Activated T-helper 1 cell treated with anti-CD3 and anti-CD28 coated beads, Interleukin-12 subunit alpha, Interleukin-12 subunit beta, Interleukin-2, Interleukin-4 antibody, amounts not matched to agents 30 ng/mL and 10 ng/mL and 1 ng/mL, durations not matched to agents 14 hours and 24 hours and 36 hours (primary cell): Measurements from ENCODE around the gene LRP8. TPM values are rescaled to one million over a fixed set of nuclear protein-coding genes. Genes with fewer than 3 reads are reported as not detected.
A peak's percentile ranks its signal among the peaks of the same experiment; 100 is the strongest.

Experiments
- DNase-seq: peaks from one replicate; pipeline ENCODE4 v3.0.0; 2021; ENCODE audit warnings: low spot score
- H3K27ac Mint-ChIP-seq: one replicate; pipeline ENCODE4 v1.8.0; 2021; ENCODE audit warnings: mild to moderate bottlenecking, mixed read lengths
- H3K27me3 Mint-ChIP-seq: one replicate; pipeline ENCODE4 v1.8.0; 2022; ENCODE audit warnings: mild to moderate bottlenecking, moderate library complexity, mixed read lengths; ENCODE audit not compliant: insufficient read depth
- H3K36me3 Mint-ChIP-seq: one replicate; pipeline ENCODE4 v1.8.0; 2021; ENCODE audit warnings: low read depth, mixed read lengths
- H3K4me1 Mint-ChIP-seq: one replicate; pipeline ENCODE4 v1.8.0; 2021; ENCODE audit warnings: low read depth, mixed read lengths
- H3K4me3 Mint-ChIP-seq: one replicate; pipeline ENCODE4 v1.8.0; 2021; ENCODE audit warnings: mild to moderate bottlenecking, moderate library complexity, mixed read lengths
- H3K9me3 Mint-ChIP-seq: one replicate; pipeline ENCODE4 v1.8.0; 2021; ENCODE audit warnings: mixed read lengths
- intact Hi-C: fragments of 100-400 bp; cut with micrococcal nuclease; formaldehyde crosslinking; loops from one replicate; pipeline ENCODE4 v1.15.1; 2024
- total RNA-seq: library from RNA; stranded (reverse); gene quantifications from 2 replicates; pipeline ENCODE4 v1.2.3, GENCODE V29; 2022

LRP8 gene
- total RNA-seq, 1 donor from 2014 or later: 87.4 TPM

- Mint-ChIP-seq H3K27ac (peak within 1 kb of the TSS; percentile 98), H3K9me3 (no peaks in the 10 kb centered on the region), H3K4me3 (peak within 1 kb of the TSS; percentile 97), H3K36me3 (peaks cover 27% of the 10 kb centered on the region), H3K4me1 (peaks cover 28% of the 10 kb centered on the region), H3K27me3 (no peaks in the 10 kb centered on the region)
- peak; percentile 93 for DNase-seq
- intact Hi-C loops: loop anchor here (1.0 to 5.0 kb wide), 9 partner anchors 18 to 1526 kb away; partner anchors contain the start of genes BTF3L4, CC2D1B, CPT2 and CZIB
Measured at GRCh38 chr1:53238197-53239155, 89.4 kb downstream of the LRP8 start, which contains the start of gene MAGOH. Gene MAGOH, minus strand, starts transcription at chr1:53238518. Its CDS starts 70 bp downstream, at chr1:53238448.

DNA sequence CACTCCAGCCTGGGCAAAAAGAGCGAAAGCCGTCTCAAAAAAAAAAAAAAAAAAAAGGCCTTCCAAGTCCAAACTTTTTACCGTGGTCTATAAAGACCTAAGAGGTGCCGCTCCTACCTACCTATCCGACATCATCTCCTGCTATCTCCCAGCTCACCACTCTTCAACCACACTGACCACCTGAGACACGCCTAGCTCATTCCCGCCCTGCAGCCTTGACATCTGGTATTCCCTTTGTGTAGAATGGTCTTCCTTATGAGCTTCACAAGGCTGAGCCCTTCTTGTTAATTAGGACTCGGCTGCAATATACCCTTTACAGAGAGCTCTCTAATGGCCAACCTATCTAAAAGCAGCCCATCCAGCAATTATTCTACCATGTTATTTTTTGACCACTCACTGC lies 90.2 kb downstream of the LRP8 start:
- peaks cover 31% of the 10 kb centered on the region for H3K36me3 Mint-ChIP-seq
- H3K27ac Mint-ChIP-seq: peak overlapping the region; percentile 98
- intact Hi-C loops: loop anchor here (1.0 to 5.0 kb wide), 9 partner anchors 17 to 1527 kb away; partner anchors contain the start of genes BTF3L4, CC2D1B, CPT2 and CZIB
- peak overlapping the region; percentile 97 for H3K4me3 Mint-ChIP-seq
- no peaks in the 10 kb centered on the region for H3K27me3 Mint-ChIP-seq
- no peaks in the 10 kb centered on the region for H3K9me3 Mint-ChIP-seq
- no peak for DNase-seq
- H3K4me1 Mint-ChIP-seq: peaks cover 28% of the 10 kb centered on the region

DNA sequence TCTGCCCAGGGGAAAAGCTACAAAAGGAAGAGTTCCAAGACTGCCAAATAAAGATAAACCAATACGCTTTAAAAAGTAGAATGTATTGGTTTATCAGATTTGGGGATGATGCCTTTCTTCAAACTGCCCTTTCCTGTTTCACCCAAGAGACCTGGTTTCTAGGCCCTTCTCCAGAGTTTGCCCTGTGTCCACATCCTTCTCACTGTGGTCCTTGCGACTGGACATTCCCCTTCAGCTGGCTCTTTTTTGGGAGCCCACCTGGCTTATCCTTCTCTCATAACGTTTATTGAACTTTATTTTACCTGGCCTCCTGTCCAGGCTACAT lies 106.9 kb downstream of the LRP8 start:
- Mint-ChIP-seq H3K9me3 (no peaks in the 10 kb centered on the region), H3K4me1 (peaks cover 30% of the 10 kb centered on the region), H3K36me3 (peaks cover 5% of the 10 kb centered on the region), H3K4me3 (peak overlapping the region; percentile 90), H3K27me3 (peaks cover 2% of the 10 kb centered on the region), H3K27ac (peak overlapping the region; percentile 97)
- DNase-seq: no peak
- intact Hi-C loops: loop anchor here (1.0 to 5.0 kb wide), 8 partner anchors 17 to 1496 kb away; partner anchors contain the start of genes CPT2, MAGOH, NDC1 and ORC1

DNA sequence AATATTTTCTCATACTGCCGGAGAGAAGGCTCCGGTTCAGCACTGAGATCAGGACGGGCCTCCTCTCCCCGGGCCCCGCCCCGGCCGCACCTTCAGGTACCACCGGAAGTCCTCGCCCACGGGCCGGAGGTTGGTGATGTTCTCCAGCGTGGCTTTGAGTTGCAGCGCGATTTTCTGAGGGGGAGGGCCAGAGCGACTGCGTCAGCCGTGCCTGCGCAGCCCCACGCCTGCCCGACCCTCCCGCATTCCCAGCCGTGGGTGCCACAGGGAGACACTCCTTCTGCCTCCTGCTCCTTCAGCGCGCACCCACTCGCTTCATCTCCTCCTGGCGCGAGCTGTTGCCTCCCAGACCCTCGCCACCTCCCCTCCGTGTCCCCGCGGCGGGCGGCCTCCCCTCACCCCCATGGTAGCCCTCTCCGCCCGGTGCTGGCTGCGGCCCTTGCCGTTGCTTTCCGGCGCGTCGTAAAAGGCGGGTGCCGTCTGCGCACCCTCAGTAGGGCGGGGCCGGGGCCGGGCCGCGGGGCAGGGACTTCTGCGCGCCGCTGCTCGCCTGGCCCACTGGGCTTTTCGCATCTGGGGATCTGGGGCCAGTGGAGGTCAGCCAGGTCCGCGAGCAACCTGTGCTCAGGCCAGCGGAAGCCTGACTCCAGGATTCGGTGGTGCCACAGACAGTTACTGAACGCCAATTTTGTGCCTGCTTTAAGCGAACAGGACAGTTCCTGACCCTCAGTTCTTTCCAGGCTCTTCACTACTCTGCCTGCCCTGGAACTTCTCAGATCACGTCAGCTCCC lies 107.5 kb downstream of the LRP8 start, which contains the start of gene CZIB:
Gene CZIB (minus strand): TSS at position 464 of the 791 bp plus-strand sequence. CDS start 59 bp downstream, at position 405.
- intact Hi-C loops: loop anchor here (1.0 to 5.0 kb wide), 8 partner anchors 18 to 1497 kb away; partner anchors contain the start of genes CPT2, MAGOH, NDC1 and ORC1
- Mint-ChIP-seq H3K27ac (peak within 1 kb of the TSS; percentile 97), H3K9me3 (no peaks in the 10 kb centered on the region), H3K4me1 (peaks cover 30% of the 10 kb centered on the region), H3K27me3 (peaks cover 2% of the 10 kb centered on the region), H3K4me3 (peak within 1 kb of the TSS; percentile 90), H3K36me3 (peaks cover 5% of the 10 kb centered on the region)
- peak; percentile 92 for DNase-seq

DNA sequence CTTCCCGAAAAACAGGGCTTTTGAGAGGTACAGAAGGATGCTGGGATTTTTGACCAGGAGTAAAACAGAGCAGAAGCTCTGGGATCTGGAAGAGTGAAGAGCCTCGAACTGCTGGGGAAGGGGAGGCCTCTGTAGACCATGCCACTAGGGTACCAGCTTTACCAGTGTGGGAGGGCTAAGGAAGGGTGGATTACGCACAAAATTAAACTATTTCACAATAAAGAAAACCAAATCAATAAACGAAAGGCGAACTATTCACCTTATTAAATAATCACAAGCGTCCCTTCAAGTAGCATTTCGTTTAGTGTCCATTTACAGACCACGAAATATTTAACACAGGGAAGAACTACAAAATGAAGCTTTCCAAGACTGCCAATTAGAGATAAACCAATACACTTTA lies 108.2 kb downstream of the LRP8 start:
- Mint-ChIP-seq H3K27me3 (peaks cover 2% of the 10 kb centered on the region), H3K4me3 (peak overlapping the region; percentile 90), H3K4me1 (peaks cover 30% of the 10 kb centered on the region), H3K9me3 (no peaks in the 10 kb centered on the region), H3K36me3 (peaks cover 7% of the 10 kb centered on the region), H3K27ac (peak overlapping the region; percentile 97)
- DNase-seq: no peak
- intact Hi-C loops: loop anchor here (1.0 to 5.0 kb wide), 8 partner anchors 19 to 1498 kb away; partner anchors contain the start of genes CPT2, MAGOH, NDC1 and ORC1

DNA sequence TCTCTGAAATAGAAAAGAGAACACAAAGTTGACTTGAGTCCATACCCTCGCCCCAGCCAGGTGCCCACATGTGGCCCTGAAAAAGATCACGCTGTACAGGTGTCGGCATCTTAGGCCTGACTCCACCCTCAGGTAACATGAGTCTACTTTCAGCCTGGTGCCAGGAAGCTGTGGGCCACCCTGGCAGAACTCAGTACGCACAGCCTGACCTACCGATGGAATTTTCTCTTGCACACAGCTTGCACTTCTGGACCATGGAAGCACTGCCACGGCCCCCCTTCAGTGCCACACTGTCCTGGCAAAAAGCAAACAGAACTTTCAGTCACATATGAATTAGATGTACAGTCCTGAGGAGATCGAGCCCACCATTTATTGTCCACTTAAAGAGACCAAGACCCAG lies 109.7 kb downstream of the LRP8 start:
- H3K36me3 Mint-ChIP-seq: peaks cover 15% of the 10 kb centered on the region

DNA sequence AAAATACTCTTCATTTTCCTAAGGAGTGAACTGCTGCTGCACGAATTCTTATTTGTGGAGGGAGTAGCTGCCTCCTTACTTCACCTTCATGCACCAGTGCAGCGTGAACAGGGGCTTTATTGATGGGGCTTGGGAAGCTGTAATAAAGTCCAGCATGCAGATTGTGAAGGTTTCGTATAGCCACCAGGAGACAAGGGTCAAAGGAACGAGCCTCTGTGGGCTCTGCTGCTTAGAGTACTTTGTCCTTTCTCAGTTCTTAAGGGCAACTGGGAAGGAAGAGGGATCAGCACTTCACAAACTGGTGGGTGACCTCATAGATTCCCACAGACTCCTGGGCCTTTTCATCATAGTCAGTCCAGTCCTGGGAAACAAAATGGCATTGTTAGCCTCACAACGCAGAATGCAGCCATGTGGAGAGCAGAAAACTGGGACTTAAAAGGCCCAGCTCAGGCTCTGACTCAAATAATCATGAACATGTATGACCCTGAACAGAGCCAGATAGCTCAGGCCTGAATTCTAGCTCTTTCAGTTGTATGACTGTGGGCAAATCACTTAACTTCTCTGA lies 113.4 kb downstream of the LRP8 start:
- Mint-ChIP-seq H3K4me1 (peaks cover 15% of the 10 kb centered on the region), H3K36me3 (peaks cover 28% of the 10 kb centered on the region), H3K9me3 (no peaks in the 10 kb centered on the region), H3K4me3 (no peak overlapping the region), H3K27ac (no peak overlapping the region), H3K27me3 (no peaks in the 10 kb centered on the region)
- no peak for DNase-seq
- intact Hi-C loops: no loop called here

More for the DNA sequence above, 109.7 kb downstream of the LRP8 start:
- DNase-seq: no peak
- Mint-ChIP-seq H3K9me3 (no peaks in the 10 kb centered on the region), H3K4me1 (peaks cover 30% of the 10 kb centered on the region), H3K27ac (no peak overlapping the region), H3K4me3 (peak overlapping the region; percentile 90), H3K27me3 (peaks cover 2% of the 10 kb centered on the region)
- intact Hi-C loops: no loop called here

DNA sequence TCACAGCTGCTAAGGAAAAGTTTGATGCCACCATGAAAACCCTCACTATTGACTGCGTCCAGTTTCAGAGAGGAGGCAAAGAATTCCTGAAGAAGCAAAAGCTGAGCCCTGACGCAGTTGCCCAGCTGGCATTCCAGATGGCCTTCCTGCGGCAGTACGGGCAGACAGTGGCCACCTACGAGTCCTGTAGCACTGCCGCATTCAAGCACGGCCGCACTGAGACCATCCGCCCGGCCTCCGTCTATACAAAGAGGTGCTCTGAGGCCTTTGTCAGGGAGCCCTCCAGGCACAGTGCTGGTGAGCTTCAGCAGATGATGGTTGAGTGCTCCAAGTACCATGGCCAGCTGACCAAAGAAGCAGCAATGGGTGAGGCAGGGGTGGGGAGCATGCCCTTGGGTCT lies 116.9 kb downstream of the LRP8 start:
- Mint-ChIP-seq H3K36me3 (peaks cover 52% of the 10 kb centered on the region), H3K27ac (no peak overlapping the region), H3K4me1 (no peaks in the 10 kb centered on the region), H3K27me3 (no peaks in the 10 kb centered on the region), H3K4me3 (no peak overlapping the region), H3K9me3 (peaks cover 15% of the 10 kb centered on the region)
- DNase-seq: no peak
- intact Hi-C loops: no loop called here

GRCh38 chr1:53210352-53210751 lies 117.5 kb downstream of the LRP8 start:
- H3K27ac Mint-ChIP-seq: no peak overlapping the region
- intact Hi-C loops: no loop called here
- DNase-seq: no peak
- no peak overlapping the region for H3K4me3 Mint-ChIP-seq
- H3K9me3 Mint-ChIP-seq: peaks cover 19% of the 10 kb centered on the region
- no peaks in the 10 kb centered on the region for H3K27me3 Mint-ChIP-seq
- H3K36me3 Mint-ChIP-seq: peaks cover 56% of the 10 kb centered on the region
- H3K4me1 Mint-ChIP-seq: no peaks in the 10 kb centered on the region

DNA sequence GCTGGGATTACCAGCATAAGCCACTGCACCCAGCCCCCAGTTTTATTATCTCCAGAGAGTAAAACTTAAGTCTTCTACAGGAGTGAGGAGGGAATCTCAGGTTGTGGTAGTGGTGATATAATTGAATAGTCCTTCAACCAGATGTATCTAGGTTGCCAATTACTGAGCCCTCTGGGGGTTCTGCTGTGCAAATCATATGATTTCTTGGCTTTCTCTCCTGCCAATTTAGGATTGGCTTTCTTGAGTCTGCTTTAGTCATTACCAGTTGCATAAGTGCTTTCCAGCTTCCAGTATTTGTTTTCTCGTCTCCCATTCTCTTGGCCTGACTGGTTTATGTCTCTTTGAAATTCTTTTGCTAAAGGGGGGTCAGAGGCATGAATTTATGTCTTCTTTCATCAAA lies 120.1 kb downstream of the LRP8 start:
- Mint-ChIP-seq H3K27me3 (no peaks in the 10 kb centered on the region), H3K9me3 (peaks cover 30% of the 10 kb centered on the region), H3K4me3 (no peak overlapping the region), H3K36me3 (peaks cover 73% of the 10 kb centered on the region), H3K27ac (no peak overlapping the region), H3K4me1 (no peaks in the 10 kb centered on the region)
- no peak for DNase-seq
- intact Hi-C loops: no loop called here

DNA sequence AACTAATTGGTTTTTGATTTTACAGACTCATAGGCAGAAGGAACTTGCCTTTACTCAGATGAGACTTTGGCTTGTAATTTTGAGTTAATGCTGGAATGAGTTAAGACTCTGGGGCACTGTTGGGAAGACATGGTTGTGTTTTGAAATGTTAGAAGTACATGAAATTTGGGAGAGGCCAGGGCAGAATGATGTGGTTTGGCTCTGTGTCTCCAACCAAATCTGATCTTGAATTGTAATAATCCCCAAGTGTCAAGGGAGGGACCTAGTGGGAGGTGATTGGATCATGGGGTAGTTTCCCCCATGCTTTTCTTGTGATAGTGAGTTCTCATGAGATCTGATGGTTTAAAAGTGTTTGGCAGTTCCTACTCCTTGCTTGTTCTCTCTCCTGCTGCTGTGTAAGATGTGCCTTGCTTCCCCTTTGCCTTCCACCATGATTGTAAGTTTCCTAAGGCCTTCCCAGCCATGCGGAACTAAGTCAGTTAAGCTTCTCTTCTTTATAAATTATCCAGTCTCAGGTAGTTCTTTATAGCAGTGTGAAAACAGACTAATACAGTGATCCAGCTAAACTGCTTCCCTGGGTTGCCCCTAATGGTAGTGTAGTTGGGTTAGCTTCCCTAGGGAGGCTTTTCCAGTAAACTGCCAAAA lies 121.0 kb downstream of the LRP8 start:
- DNase-seq: no peak
- Mint-ChIP-seq H3K36me3 (peaks cover 75% of the 10 kb centered on the region), H3K27me3 (no peaks in the 10 kb centered on the region), H3K4me1 (no peaks in the 10 kb centered on the region), H3K4me3 (no peak overlapping the region), H3K27ac (no peak overlapping the region), H3K9me3 (peaks cover 30% of the 10 kb centered on the region)
- intact Hi-C loops: no loop called here
